IPS-20b (cell line): ENCODE data around the gene KIDINS220.

Experiments
- H3K27ac ChIP-seq: one replicate; pipeline ENCODE4 v1.5.1; 2013; ENCODE audit warnings: low read length
- H3K27me3 ChIP-seq: 2 replicates; pipeline ENCODE4 v1.6.1; 2013; ENCODE audit warnings: mild to moderate bottlenecking, low read length, inconsistent platforms; ENCODE audit not compliant: insufficient read depth
- H3K36me3 ChIP-seq: 2 replicates; pipeline ENCODE4 v1.6.1; 2013; ENCODE audit warnings: low read depth, mild to moderate bottlenecking, inconsistent platforms, low read length, moderate library complexity; ENCODE audit not compliant: insufficient read depth
- H3K4me1 ChIP-seq: 2 replicates; pipeline ENCODE4 v1.6.1; 2013; ENCODE audit warnings: mild to moderate bottlenecking, control low read depth, inconsistent platforms, low read length, moderate library complexity; ENCODE audit not compliant: insufficient read depth
- H3K4me3 ChIP-seq: 2 replicates; pipeline ENCODE4 v1.5.1; 2013; ENCODE audit warnings: mild to moderate bottlenecking, low read length, inconsistent platforms
- H3K9ac ChIP-seq: 2 replicates; pipeline ENCODE4 v1.6.1; 2013; ENCODE audit warnings: low read depth, mild to moderate bottlenecking, inconsistent platforms, low read length, moderate library complexity
- H3K9me3 ChIP-seq: 2 replicates; pipeline ENCODE4 v1.6.1; 2013; ENCODE audit warnings: mild to moderate bottlenecking, low read depth, low read length, inconsistent platforms; ENCODE audit not compliant: insufficient read depth

KIDINS220 gene

GRCh38 chr2:8827729-8828128, 9.7 kb downstream of the KIDINS220 start:
- Histone ChIP-seq H3K9me3 (no peaks in the 10 kb centered on the region), H3K4me1 (no peaks in the 10 kb centered on the region; the same call in 1 of the 2 replicates), H3K27me3 (no peaks in the 10 kb centered on the region), H3K4me3 (no peak overlapping the region), H3K27ac (no peak overlapping the region), H3K36me3 (no peaks in the 10 kb centered on the region), H3K9ac (no peak overlapping the region)

DNA sequence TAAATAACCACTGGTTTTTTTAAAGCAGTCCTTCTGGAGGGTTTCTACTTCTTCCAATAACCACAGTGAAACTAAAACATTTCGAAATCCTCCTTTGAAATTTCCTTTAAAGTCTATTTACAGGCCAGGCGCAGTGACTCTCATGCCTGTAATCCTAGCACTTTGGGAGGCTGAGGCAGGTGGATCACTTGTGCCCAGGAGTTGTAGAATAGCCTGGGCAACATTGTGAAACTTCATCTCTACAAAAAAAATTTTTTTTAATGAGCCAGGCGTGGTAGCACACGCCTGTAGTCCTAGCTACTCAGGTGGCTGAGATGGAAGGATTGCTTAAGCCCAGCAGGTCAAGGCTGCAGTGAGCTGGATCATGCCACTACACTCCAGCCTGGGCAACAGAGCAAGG, 15.2 kb downstream of the KIDINS220 start:
- Histone ChIP-seq H3K36me3 (no peaks in the 10 kb centered on the region), H3K27ac (no peak overlapping the region), H3K9ac (no peak overlapping the region), H3K27me3 (no peaks in the 10 kb centered on the region), H3K9me3 (no peaks in the 10 kb centered on the region), H3K4me3 (no peak overlapping the region), H3K4me1 (no peaks in the 10 kb centered on the region)

DNA sequence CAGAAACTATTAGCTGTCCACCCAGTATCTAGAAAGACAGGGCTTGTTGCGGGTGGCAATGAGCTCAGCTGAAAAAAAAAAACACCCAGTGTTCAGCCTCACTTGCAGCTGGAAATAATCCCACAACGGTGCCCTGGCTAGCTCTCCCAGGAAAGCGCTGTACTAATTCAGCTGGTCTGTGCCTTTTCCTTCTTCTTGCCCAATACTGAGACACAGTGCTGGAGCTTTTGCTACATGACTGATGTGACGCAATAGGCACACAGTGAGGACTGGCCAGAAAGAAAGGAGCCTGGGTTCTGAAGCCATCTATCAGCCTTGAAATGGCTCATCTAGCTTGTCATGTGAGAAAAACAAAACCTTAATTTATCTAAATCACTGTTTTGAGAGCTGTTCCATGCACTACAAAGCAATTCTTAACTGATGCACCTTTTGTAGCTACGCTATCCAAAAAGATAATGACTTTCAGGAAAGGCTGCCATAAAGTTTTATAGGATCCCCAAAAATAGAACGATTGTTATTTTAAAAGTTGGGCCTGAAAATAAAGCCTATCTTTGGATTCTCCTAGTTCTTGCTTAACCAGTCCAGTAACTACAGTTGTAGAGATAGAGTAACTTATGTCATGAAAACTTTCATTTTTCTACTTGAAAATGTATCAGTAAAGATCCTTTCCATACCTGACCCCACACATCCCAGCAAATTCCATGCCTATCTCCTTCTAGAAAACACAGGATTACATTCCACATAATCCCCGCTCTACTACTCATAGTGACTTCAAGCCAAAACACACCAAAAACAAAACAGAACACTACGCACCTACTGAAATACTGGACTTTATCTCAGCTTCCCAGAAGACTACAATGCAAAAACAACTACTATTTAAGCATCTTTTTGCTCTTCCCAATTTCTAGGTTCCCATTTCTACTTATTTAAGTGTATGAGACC, 15.9 kb downstream of the KIDINS220 start:
- no peak overlapping the region for H3K27ac ChIP-seq
- H3K9ac ChIP-seq, result no peak overlapping the region
- H3K4me1 ChIP-seq, result no peaks in the 10 kb centered on the region
- H3K9me3 ChIP-seq, result no peaks in the 10 kb centered on the region
- no peaks in the 10 kb centered on the region for H3K36me3 ChIP-seq
- H3K4me3 ChIP-seq, result no peak overlapping the region
- H3K27me3 ChIP-seq, result no peaks in the 10 kb centered on the region

DNA sequence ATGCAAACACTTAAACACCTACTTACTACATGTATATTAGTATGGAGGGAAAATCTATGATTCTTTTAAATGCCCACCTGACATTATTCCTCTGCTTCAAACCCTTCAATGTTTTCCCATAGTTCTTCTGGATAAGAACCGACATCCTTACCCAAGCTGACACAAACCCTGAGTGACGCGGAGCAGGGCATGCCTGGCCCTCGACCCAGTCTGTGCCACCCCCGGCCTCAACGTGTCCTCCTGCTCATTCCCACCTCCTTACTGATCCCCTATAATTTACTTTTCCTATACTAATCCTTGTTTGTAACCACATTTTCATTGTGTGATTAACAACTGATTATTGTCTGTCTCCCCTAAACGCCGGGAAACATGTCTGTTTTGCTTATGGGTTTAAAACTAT, 17.5 kb downstream of the KIDINS220 start:
- Histone ChIP-seq H3K36me3 (no peaks in the 10 kb centered on the region), H3K4me3 (no peak overlapping the region), H3K4me1 (no peaks in the 10 kb centered on the region), H3K9me3 (no peaks in the 10 kb centered on the region), H3K27ac (no peak overlapping the region), H3K27me3 (no peaks in the 10 kb centered on the region), H3K9ac (no peak overlapping the region)

- Histone ChIP-seq H3K4me1 (no peaks in the 10 kb centered on the region), H3K9ac (no peak overlapping the region), H3K27me3 (no peaks in the 10 kb centered on the region), H3K27ac (no peak overlapping the region), H3K9me3 (no peaks in the 10 kb centered on the region), H3K4me3 (no peak overlapping the region), H3K36me3 (no peaks in the 10 kb centered on the region)
These were observed 18.2 kb downstream of the KIDINS220 start for GRCh38 chr2:8819194-8819593.

GRCh38 chr2:8817221-8817620, 20.2 kb downstream of the KIDINS220 start:
- Histone ChIP-seq H3K4me3 (no peak overlapping the region), H3K9me3 (no peaks in the 10 kb centered on the region), H3K4me1 (no peaks in the 10 kb centered on the region), H3K9ac (no peak overlapping the region), H3K36me3 (no peaks in the 10 kb centered on the region), H3K27me3 (no peaks in the 10 kb centered on the region), H3K27ac (no peak overlapping the region)

GRCh38 chr2:8806885-8807704, 30.3 kb downstream of the KIDINS220 start:
- Histone ChIP-seq H3K27me3 (no peaks in the 10 kb centered on the region), H3K4me3 (no peak overlapping the region), H3K9ac (no peak overlapping the region), H3K27ac (no peak overlapping the region), H3K9me3 (no peaks in the 10 kb centered on the region), H3K4me1 (no peaks in the 10 kb centered on the region), H3K36me3 (peaks cover 23% of the 10 kb centered on the region)

GRCh38 chr2:8805278-8806210, 31.9 kb downstream of the KIDINS220 start:
- H3K27ac ChIP-seq, result no peak overlapping the region

DNA sequence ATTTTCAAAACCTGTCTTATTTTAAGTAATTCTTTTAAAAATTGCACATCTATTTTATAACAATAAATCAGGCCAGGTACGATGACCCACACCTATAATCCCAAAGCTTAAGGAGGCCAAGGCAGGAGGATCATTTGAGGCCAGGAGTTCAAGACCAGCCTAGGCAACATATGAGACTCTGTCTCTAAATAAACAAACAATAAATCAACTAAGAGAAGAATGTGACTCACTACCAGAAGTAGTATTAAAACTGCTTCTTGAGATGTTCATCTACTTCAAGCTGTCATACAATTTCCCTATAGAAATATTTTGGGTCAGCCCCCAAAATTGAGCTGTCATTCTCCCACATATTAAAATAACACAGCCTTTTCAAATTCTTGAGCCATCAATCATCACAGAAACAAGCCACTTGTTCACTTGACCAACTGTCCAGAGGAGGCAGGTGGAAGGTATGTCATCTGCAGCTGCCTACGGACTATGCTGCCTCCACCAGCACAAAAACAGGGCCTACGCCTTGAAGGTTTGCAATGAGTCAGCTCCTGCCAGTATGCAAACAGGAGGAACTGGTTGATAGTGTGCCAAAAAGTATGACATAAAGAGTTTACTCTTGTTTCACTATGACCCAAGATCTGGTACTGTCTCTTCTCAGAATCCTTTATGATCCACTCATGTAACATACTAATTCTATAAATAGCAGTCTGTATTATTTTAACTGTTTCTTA, 33.6 kb downstream of the KIDINS220 start:
- Histone ChIP-seq H3K27ac (no peak overlapping the region), H3K9me3 (no peaks in the 10 kb centered on the region), H3K9ac (no peak overlapping the region), H3K36me3 (peaks cover 11% of the 10 kb centered on the region), H3K4me3 (no peak overlapping the region), H3K27me3 (no peaks in the 10 kb centered on the region), H3K4me1 (no peaks in the 10 kb centered on the region)

More at GRCh38 chr2:8805278-8806210, 31.9 kb downstream of the KIDINS220 start:
- Histone ChIP-seq H3K36me3 (peaks cover 15% of the 10 kb centered on the region), H3K27me3 (no peaks in the 10 kb centered on the region), H3K9me3 (no peaks in the 10 kb centered on the region), H3K9ac (no peak overlapping the region), H3K4me1 (no peaks in the 10 kb centered on the region), H3K4me3 (no peak overlapping the region)

DNA sequence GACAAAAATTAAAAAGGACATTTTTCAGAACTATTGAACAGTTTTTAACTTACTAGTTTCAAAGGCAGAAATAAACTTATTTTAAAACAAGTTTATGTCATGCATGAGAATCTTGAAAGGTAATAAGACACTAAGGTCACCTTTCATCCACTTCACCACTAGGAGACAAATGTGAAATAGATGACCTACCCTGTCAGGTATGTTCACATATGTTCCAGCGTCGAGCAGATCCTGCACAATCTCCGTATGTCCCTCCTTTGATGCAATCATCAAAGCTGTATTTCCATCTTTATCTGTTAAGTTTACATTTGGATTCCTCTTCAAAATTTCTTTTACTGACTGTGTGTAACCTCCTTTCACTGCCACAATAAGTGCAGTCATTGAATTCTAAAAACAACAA, 34.7 kb downstream of the KIDINS220 start:
- Histone ChIP-seq H3K36me3 (peaks cover 11% of the 10 kb centered on the region), H3K27ac (no peak overlapping the region), H3K27me3 (no peaks in the 10 kb centered on the region)

GRCh38 chr2:8800821-8801220, 36.6 kb downstream of the KIDINS220 start:
- peaks cover 21% of the 10 kb centered on the region for H3K36me3 ChIP-seq

More for the DNA sequence above, 34.7 kb downstream of the KIDINS220 start:
- Histone ChIP-seq H3K4me3 (no peak overlapping the region), H3K4me1 (no peaks in the 10 kb centered on the region), H3K9ac (no peak overlapping the region), H3K9me3 (no peaks in the 10 kb centered on the region)

More at GRCh38 chr2:8800821-8801220, 36.6 kb downstream of the KIDINS220 start:
- H3K27ac ChIP-seq, result no peak overlapping the region
- H3K9ac ChIP-seq, result no peak overlapping the region
- H3K4me1 ChIP-seq, result no peaks in the 10 kb centered on the region
- no peaks in the 10 kb centered on the region for H3K27me3 ChIP-seq
- no peaks in the 10 kb centered on the region for H3K9me3 ChIP-seq
- no peak overlapping the region for H3K4me3 ChIP-seq
